IPS-18a (cell line): Measurements from ENCODE around the gene TSEN54.

ENCODE experiments used
- H3K27ac ChIP-seq: one replicate; pipeline ENCODE4 v1.5.1; 2013; ENCODE audit warnings: low read length
- H3K27me3 ChIP-seq: one replicate; pipeline ENCODE4 v1.6.1; 2013; ENCODE audit warnings: mild to moderate bottlenecking, low read length; ENCODE audit not compliant: control insufficient read depth, insufficient read depth
- H3K36me3 ChIP-seq: one replicate; pipeline ENCODE4 v1.6.1; 2013; ENCODE audit warnings: low read depth, low read length; ENCODE audit not compliant: control insufficient read depth
- H3K4me1 ChIP-seq: one replicate; pipeline ENCODE4 v1.6.1; 2013; ENCODE audit warnings: low read depth, low read length; ENCODE audit not compliant: control insufficient read depth
- H3K4me3 ChIP-seq: one replicate; pipeline ENCODE4 v1.5.1; 2013; ENCODE audit warnings: low read length
- H3K9ac ChIP-seq: one replicate; pipeline ENCODE4 v1.6.1; 2013; ENCODE audit warnings: mild to moderate bottlenecking, low read length, moderate library complexity
- H3K9me3 ChIP-seq: one replicate; pipeline ENCODE4 v1.6.1; 2013; ENCODE audit warnings: low read depth, low read length; ENCODE audit not compliant: control insufficient read depth

The TSEN54 gene

DNA sequence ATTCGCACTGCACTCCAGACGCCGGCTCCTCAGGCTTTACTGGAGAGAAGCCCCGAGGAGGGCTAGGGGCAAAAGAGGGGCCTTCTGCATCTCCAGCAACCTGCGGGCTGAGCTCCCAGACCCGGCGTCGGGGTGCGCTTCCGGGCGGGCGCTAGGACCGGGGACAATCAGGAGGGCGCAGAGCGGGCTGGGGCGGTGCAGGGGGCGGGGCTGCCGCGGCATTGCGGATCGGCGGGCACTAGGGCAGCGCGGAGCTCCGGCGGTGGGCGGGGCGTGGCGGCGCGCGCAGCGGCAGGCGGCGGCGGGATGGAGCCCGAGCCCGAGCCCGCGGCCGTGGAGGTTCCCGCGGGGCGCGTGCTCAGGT, at the start of gene TSEN54:
Gene TSEN54 (plus strand): TSS at position 274 of the 364 bp plus-strand sequence. CDS start 33 bp downstream, at position 307.
- Histone ChIP-seq H3K27ac (no peak within 1 kb of the TSS), H3K4me3 (peak within 1 kb of the TSS; percentile 87), H3K4me1 (peaks cover 3% of the 10 kb centered on the region), H3K36me3 (peaks cover 7% of the 10 kb centered on the region), H3K9ac (peak within 1 kb of the TSS; percentile 68), H3K27me3 (no peaks in the 10 kb centered on the region), H3K9me3 (no peaks in the 10 kb centered on the region)

DNA sequence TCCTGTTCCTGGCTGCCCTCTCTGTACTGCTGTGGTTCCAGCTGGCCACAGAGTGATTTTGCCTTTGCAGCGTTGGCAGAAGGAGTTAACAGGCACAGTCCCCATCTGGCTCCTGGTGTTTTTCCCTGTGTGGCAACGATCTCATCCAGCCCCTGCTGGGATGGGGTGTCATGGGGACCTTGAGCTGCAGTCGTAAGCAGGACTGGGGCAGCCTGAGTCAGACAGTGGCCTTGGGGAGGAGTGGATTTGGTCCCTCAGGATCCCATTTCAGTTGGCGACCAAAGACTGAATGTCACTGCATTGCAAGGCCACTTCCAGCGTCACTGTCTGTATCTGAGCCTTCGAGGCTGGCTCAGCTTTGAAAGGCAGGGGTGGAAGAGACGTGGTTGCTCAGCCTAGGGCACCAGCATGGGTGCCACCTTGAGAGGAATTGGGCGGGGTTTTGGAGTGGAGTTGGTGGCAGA, 48.0 kb upstream of the TSEN54 start:
- no peak overlapping the region for H3K27ac ChIP-seq
- H3K27me3 ChIP-seq, result no peaks in the 10 kb centered on the region
- H3K9me3 ChIP-seq, result no peaks in the 10 kb centered on the region
- H3K9ac ChIP-seq, result no peak overlapping the region
- H3K36me3 ChIP-seq, result peaks cover 5% of the 10 kb centered on the region
- no peak overlapping the region for H3K4me3 ChIP-seq
- H3K4me1 ChIP-seq, result no peaks in the 10 kb centered on the region

DNA sequence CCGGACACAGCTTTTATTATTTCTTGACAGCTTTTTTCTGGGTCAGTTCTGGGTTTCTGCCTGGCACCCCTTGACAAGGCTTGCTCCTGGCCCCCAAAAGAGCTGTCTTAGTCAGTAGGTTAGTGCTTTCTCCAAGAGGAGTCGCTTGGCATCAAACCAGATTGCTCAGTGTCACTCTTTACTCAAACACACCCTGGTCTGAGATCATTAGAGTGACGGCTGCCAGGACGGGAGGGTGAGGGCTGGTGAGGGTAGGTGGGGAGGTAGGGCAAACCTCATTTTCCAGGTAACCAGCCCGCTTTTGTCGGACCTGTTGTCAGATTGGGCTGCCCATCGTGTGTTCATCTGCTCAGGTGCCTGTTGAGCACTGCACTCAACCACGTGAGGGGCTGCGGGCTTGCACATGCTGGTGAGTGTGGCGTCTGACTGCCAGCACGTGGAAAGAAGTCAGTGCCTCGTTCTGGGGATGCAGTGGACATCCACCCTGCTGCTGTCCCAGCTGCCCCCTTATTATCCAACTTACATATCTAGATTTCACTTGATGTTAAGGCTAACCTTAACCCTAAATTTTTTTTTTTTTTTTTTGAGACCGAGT, 47.5 kb upstream of the TSEN54 start:
- no peaks in the 10 kb centered on the region for H3K27me3 ChIP-seq
- no peaks in the 10 kb centered on the region for H3K4me1 ChIP-seq
- H3K4me3 ChIP-seq, result no peak overlapping the region
- H3K9ac ChIP-seq, result no peak overlapping the region
- no peak overlapping the region for H3K27ac ChIP-seq
- peaks cover 6% of the 10 kb centered on the region for H3K36me3 ChIP-seq
- no peaks in the 10 kb centered on the region for H3K9me3 ChIP-seq

DNA sequence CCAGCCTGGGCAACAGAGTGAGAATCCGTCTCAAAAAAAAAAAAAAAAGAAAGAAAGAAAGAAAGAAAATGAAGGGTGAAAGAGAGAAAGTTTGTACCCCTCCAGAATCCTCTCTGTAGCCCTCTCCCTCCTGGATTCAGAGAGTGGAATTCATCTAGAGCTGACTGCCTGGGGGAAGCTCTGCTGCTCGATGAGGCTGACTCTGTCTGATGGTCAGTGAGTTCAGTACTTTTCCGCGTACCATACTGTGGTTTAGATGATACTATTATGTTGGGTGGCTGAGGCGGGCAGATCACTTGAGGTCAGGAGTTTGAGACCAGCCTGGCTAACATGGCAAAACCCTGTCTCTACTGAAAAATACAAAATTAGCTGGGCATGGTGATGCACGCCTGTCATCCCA, 45.1 kb upstream of the TSEN54 start:
- Histone ChIP-seq H3K9ac (no peak overlapping the region), H3K9me3 (no peaks in the 10 kb centered on the region), H3K4me1 (no peaks in the 10 kb centered on the region), H3K36me3 (peaks cover 6% of the 10 kb centered on the region), H3K4me3 (no peak overlapping the region), H3K27ac (no peak overlapping the region), H3K27me3 (no peaks in the 10 kb centered on the region)

DNA sequence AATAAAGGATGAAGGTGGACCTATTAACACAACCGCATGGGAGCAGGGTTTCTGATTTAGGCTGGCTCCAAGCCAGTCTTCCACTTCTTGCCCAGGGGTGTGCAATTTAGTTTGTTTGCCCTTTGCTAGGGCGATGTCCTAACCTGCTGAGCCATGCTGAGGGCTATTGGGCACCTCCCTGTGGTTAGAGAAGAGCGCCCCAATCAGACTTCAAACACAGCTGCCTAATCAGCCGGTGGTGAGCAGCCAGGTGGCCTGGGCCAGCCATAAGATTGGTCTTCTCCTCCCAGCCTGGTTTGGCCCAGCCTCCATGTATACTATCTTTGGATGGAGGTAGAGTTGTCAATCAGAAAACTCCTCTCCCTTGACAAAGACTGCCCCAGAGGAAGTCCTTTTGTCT, 44.2 kb upstream of the TSEN54 start:
- Histone ChIP-seq H3K9me3 (no peaks in the 10 kb centered on the region), H3K36me3 (peaks cover 6% of the 10 kb centered on the region), H3K27me3 (no peaks in the 10 kb centered on the region), H3K4me3 (no peak overlapping the region), H3K4me1 (no peaks in the 10 kb centered on the region), H3K9ac (no peak overlapping the region), H3K27ac (no peak overlapping the region)

DNA sequence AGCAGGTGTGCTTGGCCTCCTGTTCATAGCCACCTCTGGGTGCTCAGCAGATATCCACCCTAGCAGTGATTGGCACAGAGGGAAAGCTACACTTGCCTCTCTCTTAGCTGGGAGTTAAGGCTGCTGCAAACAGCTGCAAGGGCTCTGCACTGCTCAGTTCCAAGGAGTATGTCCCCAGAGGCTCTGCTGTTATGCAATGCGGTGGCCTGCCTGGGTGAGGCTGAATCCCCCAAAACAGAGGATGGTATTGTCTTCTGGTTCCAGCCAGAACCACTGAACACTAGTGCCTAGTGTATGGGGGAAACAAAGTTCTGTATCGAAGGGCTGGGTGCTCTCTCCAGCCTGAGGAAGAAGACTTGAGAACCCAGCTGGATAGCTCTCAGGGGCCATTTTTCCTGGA, 43.1 kb upstream of the TSEN54 start:
- no peaks in the 10 kb centered on the region for H3K27me3 ChIP-seq
- no peak overlapping the region for H3K27ac ChIP-seq
- H3K4me1 ChIP-seq, result no peaks in the 10 kb centered on the region
- H3K36me3 ChIP-seq, result peaks cover 6% of the 10 kb centered on the region
- H3K9ac ChIP-seq, result no peak overlapping the region
- no peak overlapping the region for H3K4me3 ChIP-seq
- no peaks in the 10 kb centered on the region for H3K9me3 ChIP-seq

DNA sequence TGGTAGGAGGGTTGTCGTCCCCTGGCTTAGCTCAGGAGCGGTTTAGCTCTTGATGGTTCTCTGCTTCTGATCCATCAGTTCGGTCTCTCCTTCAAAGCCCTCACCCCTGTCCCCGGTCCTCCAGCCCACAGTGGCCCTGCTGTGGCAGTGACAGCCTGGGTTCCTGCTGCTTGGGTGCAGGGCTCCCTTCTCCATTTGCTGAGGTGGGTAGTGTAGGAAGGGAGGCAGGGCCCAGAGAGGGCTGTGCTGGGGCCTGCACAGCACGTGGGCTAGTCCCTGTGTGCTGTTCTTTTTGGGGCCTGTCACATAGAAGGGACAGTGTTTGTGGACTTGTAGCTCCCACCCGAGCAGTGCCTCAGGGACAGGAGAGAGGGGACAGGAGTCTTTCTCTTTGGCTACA, 41.6 kb upstream of the TSEN54 start:
- H3K4me3 ChIP-seq, result no peak overlapping the region
- H3K4me1 ChIP-seq, result peaks cover 6% of the 10 kb centered on the region
- H3K27ac ChIP-seq, result no peak overlapping the region
- peaks cover 6% of the 10 kb centered on the region for H3K36me3 ChIP-seq
- H3K9ac ChIP-seq, result no peak overlapping the region
- no peaks in the 10 kb centered on the region for H3K27me3 ChIP-seq
- no peaks in the 10 kb centered on the region for H3K9me3 ChIP-seq

DNA sequence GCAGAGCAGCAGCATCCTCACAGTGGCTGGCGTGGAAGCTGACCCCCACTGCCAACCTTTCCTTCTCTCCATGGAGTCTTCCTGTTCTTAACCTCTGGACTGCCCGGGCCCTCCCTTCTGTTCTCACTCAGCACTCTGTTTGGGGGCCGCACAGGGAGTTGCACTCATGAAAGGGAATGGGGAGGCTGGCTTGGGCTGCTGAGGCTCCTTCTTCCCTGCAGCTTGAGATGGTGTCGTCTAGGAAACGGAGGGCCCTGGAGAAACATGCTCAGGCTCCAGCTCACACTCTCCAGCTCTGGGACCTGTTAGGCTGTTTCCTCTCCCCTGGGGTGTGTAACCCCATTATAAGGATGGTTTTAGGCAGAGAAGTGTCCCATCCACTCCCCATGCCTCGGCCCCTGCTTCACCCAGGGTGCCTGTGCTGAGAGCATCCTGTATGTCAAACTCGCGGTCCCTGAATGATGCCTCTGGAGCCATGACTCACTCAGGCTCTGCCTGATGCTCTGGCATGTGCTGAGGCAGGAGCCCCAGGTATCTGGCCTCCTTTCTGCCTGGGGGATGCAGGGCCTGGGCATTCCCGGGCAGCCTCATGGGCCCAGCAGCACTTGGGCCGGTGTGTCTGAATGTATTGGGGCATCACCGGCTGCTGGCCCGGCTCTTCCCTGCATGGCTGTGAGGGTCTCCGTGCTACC, 41.0 kb upstream of the TSEN54 start:
- Histone ChIP-seq H3K4me1 (peaks cover 6% of the 10 kb centered on the region), H3K9ac (no peak overlapping the region), H3K4me3 (no peak overlapping the region), H3K36me3 (peaks cover 6% of the 10 kb centered on the region), H3K27ac (no peak overlapping the region), H3K27me3 (no peaks in the 10 kb centered on the region), H3K9me3 (no peaks in the 10 kb centered on the region)

DNA sequence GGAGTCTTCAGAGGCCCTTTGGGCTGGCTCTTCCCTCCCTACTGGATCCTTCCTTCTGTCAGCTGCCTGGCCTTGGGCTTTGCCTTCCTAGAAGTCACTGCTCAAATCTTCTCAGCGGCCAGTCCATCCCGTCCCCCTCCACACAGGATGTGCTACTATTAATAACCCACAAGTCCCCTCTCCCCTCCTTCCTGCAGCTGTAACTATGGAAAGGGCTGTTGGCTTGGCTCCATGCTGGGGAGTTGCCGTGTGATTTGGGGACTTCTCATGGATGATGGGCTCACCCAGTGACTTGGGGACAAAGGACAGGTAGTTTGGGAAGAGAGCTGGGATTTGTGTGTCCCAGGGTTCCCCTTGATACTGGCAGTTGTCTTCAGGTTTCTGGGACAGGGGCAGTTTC, 40.5 kb upstream of the TSEN54 start:
- Histone ChIP-seq H3K9me3 (no peaks in the 10 kb centered on the region), H3K9ac (no peak overlapping the region), H3K36me3 (peaks cover 6% of the 10 kb centered on the region), H3K4me3 (no peak overlapping the region), H3K27ac (no peak overlapping the region), H3K4me1 (peaks cover 6% of the 10 kb centered on the region), H3K27me3 (no peaks in the 10 kb centered on the region)

DNA sequence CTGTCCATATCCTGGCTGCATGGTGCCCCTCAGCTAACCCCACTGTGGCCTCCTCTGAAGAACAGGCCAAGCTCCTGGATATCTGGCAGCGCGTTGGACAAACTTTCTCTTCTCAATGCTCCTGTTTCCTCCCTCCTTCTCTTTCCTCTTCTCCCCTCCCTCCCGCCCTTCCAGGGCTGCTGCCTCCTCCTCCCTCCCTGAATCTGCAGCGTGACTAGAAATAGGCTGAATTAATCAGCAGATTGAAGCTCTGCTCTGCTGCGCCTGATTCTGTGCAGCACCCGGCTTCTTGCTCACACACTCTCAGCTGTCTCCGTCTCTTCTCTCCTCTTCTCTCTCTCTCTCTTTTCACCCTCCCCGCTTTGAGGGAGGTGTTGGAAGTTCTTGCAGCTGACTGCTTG, 40.1 kb upstream of the TSEN54 start:
- peaks cover 6% of the 10 kb centered on the region for H3K36me3 ChIP-seq
- H3K27ac ChIP-seq, result no peak overlapping the region
- no peak overlapping the region for H3K9ac ChIP-seq
- H3K27me3 ChIP-seq, result no peaks in the 10 kb centered on the region
- H3K9me3 ChIP-seq, result no peaks in the 10 kb centered on the region
- no peak overlapping the region for H3K4me3 ChIP-seq
- peaks cover 6% of the 10 kb centered on the region for H3K4me1 ChIP-seq

DNA sequence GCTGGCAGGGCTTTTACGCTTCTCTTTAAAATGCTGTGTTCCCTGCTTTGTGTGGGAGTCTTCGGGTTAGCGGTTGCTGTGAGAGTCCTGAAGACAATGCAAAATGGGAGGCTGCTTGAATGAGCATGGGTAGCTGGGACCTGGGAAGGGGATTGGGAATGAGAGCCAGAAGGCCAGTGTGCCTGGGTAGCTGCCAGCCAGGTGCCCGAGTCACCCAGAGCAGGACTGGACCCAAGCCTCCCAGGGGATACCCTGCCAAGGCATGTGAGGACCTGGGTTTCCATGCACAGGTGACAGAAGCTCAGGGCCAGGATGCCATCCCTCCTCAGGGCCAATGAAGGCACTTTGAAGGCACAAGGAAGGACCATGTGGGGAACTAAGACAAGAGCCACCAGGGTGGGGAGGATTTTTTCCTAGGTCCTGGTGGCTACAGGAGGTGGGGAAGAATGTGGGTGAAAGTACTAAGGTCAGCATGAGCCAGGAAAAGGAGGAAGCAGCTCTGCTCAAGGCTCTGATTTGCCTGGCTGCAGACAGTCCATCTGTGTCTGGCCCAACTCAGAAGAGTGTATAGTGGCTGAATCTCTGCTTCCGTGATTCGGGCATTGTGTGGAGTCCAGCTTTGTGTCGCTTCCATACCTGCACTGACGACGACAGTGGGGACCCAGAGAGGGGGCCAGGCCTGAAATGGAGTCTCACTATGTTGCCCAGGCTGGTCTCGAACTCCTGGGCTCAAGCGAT, 39.4 kb upstream of the TSEN54 start:
- no peak overlapping the region for H3K4me3 ChIP-seq
- H3K9ac ChIP-seq, result no peak overlapping the region
- peaks cover 6% of the 10 kb centered on the region for H3K36me3 ChIP-seq
- H3K9me3 ChIP-seq, result no peaks in the 10 kb centered on the region
- no peak overlapping the region for H3K27ac ChIP-seq
- peaks cover 6% of the 10 kb centered on the region for H3K4me1 ChIP-seq
- no peaks in the 10 kb centered on the region for H3K27me3 ChIP-seq
